GM12874 (cell line): ENCODE data around the gene DHRSX.

Experiments
- CTCF ChIP-seq: IDR thresholded peaks from 2 replicates; pipeline ENCODE4 v1.5.1; 2011; ENCODE audit warnings: low read depth, mild to moderate bottlenecking, control low read depth, low read length, moderate library complexity; ENCODE audit not compliant: insufficient read depth

Gene DHRSX

DNA sequence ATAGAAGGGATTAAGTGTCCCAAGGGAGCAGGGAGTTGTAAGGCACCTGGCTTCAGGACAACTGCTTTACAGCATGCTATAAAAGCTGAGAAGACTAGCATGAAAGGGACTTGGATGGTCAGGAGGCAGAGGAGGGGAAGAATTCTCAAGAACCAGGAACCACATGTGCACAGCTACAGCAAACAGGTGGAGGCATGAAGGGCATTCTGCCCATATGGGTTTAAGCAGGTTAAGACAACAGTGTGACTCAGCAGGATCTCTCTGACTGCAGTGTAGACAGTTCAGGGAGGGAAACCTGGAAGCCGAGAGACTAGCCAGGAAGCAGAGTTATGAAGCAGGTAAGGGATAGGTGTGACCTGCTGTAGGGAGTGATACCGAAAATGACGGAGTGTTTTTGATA is 117.0 kb downstream of the DHRSX start:
- TF ChIP-seq CTCF = no peak

DNA sequence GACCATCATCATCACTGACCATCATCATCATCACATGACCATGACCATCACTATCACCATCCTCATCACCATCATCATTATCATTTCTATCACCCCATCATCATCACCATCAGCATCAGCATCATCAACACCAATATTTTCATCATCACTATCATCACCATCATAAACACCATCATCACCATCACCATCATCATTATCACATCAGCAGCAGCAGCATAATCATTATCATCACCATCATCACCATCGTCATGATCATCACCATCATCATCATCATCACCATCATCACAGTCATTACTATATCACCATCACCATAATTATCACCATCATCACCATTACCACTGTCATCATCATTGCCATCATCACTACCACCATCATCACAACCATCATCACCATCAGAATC is 117.6 kb downstream of the DHRSX start:
- no peak for TF ChIP-seq CTCF

- no peak for TF ChIP-seq CTCF
Observed at GRCh38 chrX:2376166-2376565, 124.6 kb downstream of the DHRSX start.

GRCh38 chrX:2374086-2374485 is 126.7 kb downstream of the DHRSX start:
- no peak for TF ChIP-seq CTCF

- TF ChIP-seq CTCF = no peak
Observed at GRCh38 chrX:2373615-2374014, 127.2 kb downstream of the DHRSX start.

DNA sequence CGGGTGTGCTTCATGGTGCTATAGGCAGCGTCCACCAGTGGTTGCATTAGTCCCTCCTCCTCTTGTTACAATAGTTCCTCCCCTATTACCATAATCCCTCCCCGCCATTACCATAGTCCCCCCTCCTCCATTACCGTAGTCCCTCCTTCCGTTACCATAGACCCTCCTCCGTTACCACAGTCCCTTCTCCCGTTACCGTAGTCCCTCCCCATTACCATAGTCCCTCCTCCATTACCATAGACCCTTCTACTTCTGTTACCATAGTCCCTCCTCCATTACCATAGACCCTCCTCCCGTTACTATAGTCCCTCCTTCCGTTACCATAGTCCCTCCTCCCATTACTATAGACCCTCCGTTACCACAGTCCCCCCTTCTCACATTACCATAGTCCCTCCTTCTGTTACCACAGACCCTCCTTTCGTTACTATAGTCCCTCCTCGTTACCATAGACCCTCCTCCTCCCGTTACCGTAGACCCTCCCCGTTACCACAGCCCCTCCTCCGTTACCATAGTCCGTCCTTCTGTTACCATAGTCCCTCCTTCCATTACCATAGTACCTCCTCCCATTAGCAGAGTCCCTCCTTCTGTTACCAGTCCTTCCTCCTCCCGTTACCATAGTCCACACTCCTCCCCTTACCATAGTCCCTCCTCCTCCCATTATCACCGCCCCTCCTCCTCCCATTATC is 129.6 kb downstream of the DHRSX start:
- no peak for TF ChIP-seq CTCF

DNA sequence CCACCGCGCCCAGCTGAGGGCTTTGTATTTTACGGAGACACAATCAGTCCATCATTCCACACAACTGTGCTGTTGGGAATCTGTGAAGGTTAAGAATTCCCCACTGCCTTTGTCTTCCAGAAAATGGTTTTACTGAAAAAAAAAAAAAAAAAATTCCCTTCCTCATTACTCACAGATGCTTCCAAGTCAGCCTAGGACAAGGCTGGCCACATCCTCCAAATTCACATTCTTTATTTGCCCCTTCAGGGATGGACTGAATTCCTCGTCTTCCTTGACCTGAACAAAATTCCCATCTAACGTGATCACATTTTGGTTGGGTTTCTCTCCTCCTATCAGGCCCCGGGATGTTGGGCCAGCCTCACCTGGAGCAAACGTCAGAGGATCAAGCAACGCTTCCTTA is 130.3 kb downstream of the DHRSX start:
- no peak for TF ChIP-seq CTCF
